ENCODE data around the gene RASSF10.

GRCh38 chr11:12964650-12965049 is 44.5 kb upstream of the RASSF10 start:
- TF ChIP-seq, protein P1, sequence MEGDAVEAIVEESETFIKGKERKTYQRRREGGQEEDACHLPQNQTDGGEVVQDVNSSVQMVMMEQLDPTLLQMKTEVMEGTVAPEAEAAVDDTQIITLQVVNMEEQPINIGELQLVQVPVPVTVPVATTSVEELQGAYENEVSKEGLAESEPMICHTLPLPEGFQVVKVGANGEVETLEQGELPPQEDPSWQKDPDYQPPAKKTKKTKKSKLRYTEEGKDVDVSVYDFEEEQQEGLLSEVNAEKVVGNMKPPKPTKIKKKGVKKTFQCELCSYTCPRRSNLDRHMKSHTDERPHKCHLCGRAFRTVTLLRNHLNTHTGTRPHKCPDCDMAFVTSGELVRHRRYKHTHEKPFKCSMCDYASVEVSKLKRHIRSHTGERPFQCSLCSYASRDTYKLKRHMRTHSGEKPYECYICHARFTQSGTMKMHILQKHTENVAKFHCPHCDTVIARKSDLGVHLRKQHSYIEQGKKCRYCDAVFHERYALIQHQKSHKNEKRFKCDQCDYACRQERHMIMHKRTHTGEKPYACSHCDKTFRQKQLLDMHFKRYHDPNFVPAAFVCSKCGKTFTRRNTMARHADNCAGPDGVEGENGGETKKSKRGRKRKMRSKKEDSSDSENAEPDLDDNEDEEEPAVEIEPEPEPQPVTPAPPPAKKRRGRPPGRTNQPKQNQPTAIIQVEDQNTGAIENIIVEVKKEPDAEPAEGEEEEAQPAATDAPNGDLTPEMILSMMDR (IDR thresholded peaks at IDR 0.05; ENCODE audit: insufficient read depth, low read length), result no peak
- TF ChIP-seq, protein P2, sequence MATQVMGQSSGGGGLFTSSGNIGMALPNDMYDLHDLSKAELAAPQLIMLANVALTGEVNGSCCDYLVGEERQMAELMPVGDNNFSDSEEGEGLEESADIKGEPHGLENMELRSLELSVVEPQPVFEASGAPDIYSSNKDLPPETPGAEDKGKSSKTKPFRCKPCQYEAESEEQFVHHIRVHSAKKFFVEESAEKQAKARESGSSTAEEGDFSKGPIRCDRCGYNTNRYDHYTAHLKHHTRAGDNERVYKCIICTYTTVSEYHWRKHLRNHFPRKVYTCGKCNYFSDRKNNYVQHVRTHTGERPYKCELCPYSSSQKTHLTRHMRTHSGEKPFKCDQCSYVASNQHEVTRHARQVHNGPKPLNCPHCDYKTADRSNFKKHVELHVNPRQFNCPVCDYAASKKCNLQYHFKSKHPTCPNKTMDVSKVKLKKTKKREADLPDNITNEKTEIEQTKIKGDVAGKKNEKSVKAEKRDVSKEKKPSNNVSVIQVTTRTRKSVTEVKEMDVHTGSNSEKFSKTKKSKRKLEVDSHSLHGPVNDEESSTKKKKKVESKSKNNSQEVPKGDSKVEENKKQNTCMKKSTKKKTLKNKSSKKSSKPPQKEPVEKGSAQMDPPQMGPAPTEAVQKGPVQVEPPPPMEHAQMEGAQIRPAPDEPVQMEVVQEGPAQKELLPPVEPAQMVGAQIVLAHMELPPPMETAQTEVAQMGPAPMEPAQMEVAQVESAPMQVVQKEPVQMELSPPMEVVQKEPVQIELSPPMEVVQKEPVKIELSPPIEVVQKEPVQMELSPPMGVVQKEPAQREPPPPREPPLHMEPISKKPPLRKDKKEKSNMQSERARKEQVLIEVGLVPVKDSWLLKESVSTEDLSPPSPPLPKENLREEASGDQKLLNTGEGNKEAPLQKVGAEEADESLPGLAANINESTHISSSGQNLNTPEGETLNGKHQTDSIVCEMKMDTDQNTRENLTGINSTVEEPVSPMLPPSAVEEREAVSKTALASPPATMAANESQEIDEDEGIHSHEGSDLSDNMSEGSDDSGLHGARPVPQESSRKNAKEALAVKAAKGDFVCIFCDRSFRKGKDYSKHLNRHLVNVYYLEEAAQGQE (IDR thresholded peaks at IDR 0.05; ENCODE audit: insufficient replicate concordance, low read depth), result no peak
